ENCODE data around the gene PIK3CB. TPM values are rescaled to one million over a fixed set of nuclear protein-coding genes. Genes with fewer than 3 reads are reported as not detected.
"Not testable (repeated sequence)": the region's sequence is repeated elsewhere in the genome, so short reads cannot be mapped to it uniquely, and the experiment has no call there.

The PIK3CB gene
- total RNA-seq, 2 donors from 2014 or later: 20.6 to 32.0 TPM

DNA sequence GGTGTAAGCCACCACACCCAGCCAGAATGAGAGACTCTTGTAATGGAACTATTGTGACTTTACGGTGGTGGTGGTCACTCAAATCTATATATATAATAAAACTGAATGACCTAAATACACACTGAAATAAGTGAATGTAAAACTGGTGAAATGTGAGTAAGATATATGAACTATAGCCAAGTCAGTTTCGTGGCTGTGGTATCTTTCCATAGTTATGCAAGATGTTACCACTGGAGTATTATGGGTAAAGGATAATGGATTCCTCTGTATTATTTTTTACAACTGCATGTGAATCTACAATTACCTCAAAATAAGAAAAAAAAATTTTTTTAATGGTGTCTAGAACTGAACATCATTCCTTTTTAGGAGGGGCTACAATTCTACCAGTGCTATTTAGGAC is 21.9 kb downstream of the PIK3CB start:
- no peak for ATAC-seq (ENCODE audit: insufficient number of reproducible peaks, low FRiP score, low read depth)
- H3K27me3 ChIP-seq (replicated peaks; ENCODE audit: insufficient read depth): no peaks in the 10 kb centered on the region

DNA sequence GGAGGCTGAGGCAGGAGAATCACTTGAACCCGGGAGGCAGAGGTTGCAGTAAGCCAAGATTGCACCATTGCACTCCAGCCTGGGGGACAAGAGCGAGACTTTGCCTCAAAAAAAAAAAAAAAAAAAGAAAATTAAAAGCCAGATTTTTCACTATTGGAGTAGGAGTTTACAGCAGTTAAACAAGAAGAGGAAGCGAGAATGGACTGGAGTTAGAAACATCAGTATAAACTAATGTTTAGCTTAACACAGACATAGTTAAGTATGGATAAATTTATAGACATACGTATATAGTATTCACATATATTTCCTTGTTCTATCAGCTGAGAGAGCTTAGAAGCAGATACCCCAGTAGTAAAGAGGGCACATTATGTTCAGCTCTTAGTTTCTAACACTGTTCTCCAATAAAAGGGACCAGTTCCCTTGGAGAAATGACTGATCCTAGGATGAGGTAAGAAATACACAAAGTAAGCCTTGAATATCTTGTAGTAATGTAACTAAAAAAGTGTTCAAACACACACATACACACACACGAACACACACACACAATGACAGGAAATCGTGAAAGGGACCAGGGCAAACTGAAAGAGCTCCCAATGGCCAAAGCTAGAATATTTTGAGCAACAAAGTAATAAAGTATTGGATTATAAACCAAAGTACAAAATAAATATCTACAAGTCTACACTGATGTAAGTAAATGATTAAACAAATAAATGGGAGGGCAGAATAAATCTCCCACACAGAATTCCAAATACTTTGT is 25.1 kb downstream of the PIK3CB start:
- no peak for ATAC-seq (ENCODE audit: insufficient number of reproducible peaks, low FRiP score, low read depth)
- TF ChIP-seq, protein P1, sequence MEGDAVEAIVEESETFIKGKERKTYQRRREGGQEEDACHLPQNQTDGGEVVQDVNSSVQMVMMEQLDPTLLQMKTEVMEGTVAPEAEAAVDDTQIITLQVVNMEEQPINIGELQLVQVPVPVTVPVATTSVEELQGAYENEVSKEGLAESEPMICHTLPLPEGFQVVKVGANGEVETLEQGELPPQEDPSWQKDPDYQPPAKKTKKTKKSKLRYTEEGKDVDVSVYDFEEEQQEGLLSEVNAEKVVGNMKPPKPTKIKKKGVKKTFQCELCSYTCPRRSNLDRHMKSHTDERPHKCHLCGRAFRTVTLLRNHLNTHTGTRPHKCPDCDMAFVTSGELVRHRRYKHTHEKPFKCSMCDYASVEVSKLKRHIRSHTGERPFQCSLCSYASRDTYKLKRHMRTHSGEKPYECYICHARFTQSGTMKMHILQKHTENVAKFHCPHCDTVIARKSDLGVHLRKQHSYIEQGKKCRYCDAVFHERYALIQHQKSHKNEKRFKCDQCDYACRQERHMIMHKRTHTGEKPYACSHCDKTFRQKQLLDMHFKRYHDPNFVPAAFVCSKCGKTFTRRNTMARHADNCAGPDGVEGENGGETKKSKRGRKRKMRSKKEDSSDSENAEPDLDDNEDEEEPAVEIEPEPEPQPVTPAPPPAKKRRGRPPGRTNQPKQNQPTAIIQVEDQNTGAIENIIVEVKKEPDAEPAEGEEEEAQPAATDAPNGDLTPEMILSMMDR (IDR thresholded peaks at IDR 0.05): no peak
- no peaks in the 10 kb centered on the region for H3K36me3 ChIP-seq
- no peak for DNase-seq (ENCODE audit: low spot score)
- H3K4me1 ChIP-seq (ENCODE audit: control insufficient read depth in 1 of 2, low read depth in 2 of 2): no peaks in the 10 kb centered on the region
- no peak overlapping the region for H3K27ac ChIP-seq
- no peaks in the 10 kb centered on the region for H3K9me3 ChIP-seq
- H3K27me3 ChIP-seq (replicated peaks; ENCODE audit: insufficient read depth): no peaks in the 10 kb centered on the region
- no peak overlapping the region for H3K4me3 ChIP-seq

More for the DNA sequence above, 21.9 kb downstream of the PIK3CB start:
- no peak overlapping the region for H3K4me3 ChIP-seq
- H3K9me3 ChIP-seq: no peaks in the 10 kb centered on the region
- no peak overlapping the region for H3K27ac ChIP-seq
- H3K36me3 ChIP-seq: no peaks in the 10 kb centered on the region
- TF ChIP-seq, protein P1 (IDR thresholded peaks at IDR 0.05): no peak
- no peaks in the 10 kb centered on the region for H3K4me1 ChIP-seq (ENCODE audit: control insufficient read depth in 1 of 2, low read depth in 2 of 2)
- DNase-seq (ENCODE audit: low spot score): no peak

DNA sequence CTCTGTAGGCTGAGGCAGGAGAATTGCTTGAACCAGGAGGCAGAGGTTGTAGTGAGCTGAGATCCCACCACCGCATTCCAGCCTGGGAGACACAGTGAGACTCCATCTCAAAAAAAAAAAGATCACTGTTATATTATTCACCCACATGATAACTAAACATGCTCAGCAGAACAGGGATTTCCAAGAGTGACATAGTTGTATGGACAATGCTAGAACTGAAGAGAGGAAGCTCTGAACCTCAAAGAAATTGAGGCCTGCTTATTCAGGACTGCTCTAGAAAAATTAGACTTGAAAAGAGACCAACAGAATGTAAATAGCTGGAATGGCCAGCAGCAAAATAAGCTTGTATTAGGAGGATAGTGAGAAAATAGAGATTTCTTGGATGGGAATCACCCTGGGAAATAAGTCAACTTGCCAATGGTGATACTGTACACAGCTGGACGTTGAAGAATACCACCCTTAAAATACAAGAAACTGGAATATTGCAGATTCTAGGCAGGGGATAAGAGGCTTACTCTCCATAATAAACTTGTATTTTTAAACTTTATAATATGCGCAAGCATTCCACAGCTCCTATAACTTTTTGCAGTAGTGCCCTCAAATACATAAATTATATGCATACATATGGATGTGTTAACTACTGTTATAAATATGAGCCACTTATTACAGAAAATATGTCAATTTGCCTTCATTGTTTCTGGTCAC is 28.2 kb downstream of the PIK3CB start:
- H3K36me3 ChIP-seq: no peaks in the 10 kb centered on the region
- H3K9me3 ChIP-seq: no peaks in the 10 kb centered on the region
- no peak overlapping the region for H3K4me3 ChIP-seq
- H3K27ac ChIP-seq: no peak overlapping the region
- no peaks in the 10 kb centered on the region for H3K4me1 ChIP-seq (ENCODE audit: control insufficient read depth in 1 of 2, low read depth in 2 of 2)
- DNase-seq (ENCODE audit: low spot score) (no peak), ATAC-seq (ENCODE audit: insufficient number of reproducible peaks, low FRiP score, low read depth) (no peak)
- no peaks in the 10 kb centered on the region for H3K27me3 ChIP-seq (replicated peaks; ENCODE audit: insufficient read depth)
- TF ChIP-seq, protein P1 (IDR thresholded peaks at IDR 0.05): no peak

DNA sequence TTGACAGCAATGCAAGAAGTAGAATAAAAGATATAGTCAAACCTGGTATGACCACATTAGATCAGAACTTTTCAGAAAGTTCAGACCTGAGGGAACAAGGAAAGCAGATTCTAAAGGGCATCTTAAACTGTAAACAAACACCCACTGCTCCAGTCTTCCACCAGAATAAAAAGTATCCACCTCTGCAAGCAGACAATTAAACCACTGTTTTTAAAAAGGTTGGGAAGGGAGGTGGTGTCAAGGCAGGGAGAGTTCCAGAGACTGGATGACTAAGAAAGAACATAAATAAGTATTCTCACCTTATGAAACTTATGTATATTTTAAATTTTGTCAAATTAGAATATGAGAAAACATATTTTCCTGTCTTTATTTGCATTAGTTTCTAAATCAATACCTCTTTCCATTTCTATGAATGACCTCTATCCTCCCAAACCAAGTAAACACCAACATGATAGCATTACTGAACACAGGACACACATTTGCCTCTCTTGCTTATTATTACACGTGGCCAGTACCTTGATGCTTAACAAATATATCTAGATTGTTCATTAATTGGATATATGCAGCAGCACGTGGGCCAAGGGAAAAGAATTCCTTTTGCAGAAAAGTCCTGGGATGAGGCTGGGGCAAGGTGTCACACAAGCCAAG is 31.6 kb downstream of the PIK3CB start:
- DNase-seq (ENCODE audit: low spot score) (no peak), ATAC-seq (ENCODE audit: insufficient number of reproducible peaks, low FRiP score, low read depth) (no peak)
- H3K27ac ChIP-seq: no peak overlapping the region
- H3K4me3 ChIP-seq: no peak overlapping the region
- no peaks in the 10 kb centered on the region for H3K9me3 ChIP-seq
- TF ChIP-seq, protein P1 (IDR thresholded peaks at IDR 0.05): no peak
- peaks cover 6 to 17% of the 10 kb centered on the region in 2 donors for H3K4me1 ChIP-seq (ENCODE audit: control insufficient read depth in 1 of 2, low read depth in 2 of 2)
- H3K27me3 ChIP-seq (replicated peaks; ENCODE audit: insufficient read depth): no peaks in the 10 kb centered on the region
- no peaks in the 10 kb centered on the region for H3K36me3 ChIP-seq

DNA sequence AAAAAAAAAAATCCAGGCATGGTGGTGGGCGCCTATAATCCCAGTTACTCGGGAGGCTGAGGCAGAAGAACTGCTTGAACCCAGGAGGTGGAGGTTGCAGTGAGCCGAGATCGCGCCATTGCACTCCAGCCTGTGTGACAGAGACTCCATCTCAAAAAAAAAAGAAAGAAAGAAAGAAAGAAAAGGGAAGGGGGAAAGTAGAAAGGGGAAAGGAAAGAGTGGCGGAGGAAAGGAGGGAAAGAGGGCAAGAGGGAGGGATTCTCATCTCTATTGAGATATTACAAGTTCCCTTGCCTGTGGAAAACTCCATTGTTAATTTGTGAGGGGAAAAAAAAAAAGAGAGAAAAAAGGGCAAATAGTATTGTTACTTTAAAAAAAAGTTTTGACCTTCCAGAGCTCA is 32.5 kb downstream of the PIK3CB start:
- H3K9me3 ChIP-seq; H3K4me3 ChIP-seq; ATAC-seq (ENCODE audit: insufficient number of reproducible peaks, low FRiP score, low read depth); H3K36me3 ChIP-seq; H3K27me3 ChIP-seq (replicated peaks; ENCODE audit: insufficient read depth); DNase-seq (ENCODE audit: low spot score); H3K27ac ChIP-seq: not testable (repeated sequence)
- peaks cover 6 to 22% of the 10 kb centered on the region in 2 donors for H3K4me1 ChIP-seq (ENCODE audit: control insufficient read depth in 1 of 2, low read depth in 2 of 2)

All from thoracic aorta (tissue), 2 donors.